ENCODE measurements around the gene TYW1.
"Not testable (repeated sequence)": the region's sequence is repeated elsewhere in the genome, so short reads cannot be mapped to it uniquely, and the experiment has no call there.

DNA sequence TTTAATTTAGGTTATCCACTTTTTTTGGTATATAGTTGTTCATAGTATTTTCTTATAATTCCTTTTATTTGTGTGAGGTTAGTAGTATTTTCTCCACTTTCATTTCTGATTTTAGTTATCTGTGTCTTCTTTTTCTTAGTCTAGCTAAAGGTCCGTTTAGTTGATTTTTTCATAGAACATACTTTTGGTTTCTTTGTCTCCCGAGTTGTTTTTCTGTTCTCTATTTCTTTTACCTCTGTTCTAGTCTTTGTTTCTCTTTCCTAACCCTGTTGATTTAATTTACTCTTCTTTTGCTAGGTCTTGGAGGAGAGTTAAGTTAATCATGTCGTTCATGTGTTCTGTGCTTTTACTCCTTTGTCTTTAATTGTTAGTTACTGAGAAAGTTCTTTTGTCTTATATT lies 174.5 kb downstream of the TYW1 start:
- not testable (repeated sequence) for TF ChIP-seq CTCF (conservative IDR thresholded peaks at IDR 0.05; ENCODE audit: low read depth, low read length); EZH2 (IDR thresholded peaks at IDR 0.05; ENCODE audit: borderline replicate concordance, low read depth, low read length, poor library complexity, severe bottlenecking)
